WTC11 (cell line): ENCODE results near the gene CHMP1A. TPM values are rescaled to one million over a fixed set of nuclear protein-coding genes. Genes with fewer than 3 reads are reported as not detected.

ENCODE experiments used
- ATAC-seq: fragments of 200-7000 bp; cut with Tn5 transposase; 2 replicates; pipeline ENCODE4 v1.10.0; 2021; ENCODE audit warnings: mild to moderate bottlenecking, moderate library complexity
- CTCF ChIA-PET: fragments of 300-600 bp; sonication (Branson Sonifier 250); formaldehyde crosslinking; loops from one replicate; lab custom pipeline; 2021; ENCODE audit warnings: antibody characterized with exemption; lab: Charles Lee
- POLR2A ChIA-PET: fragments of 350-600 bp; sonication (Branson Sonifier 250); formaldehyde crosslinking; loops from one replicate; lab custom pipeline; 2021; ENCODE audit warnings: antibody characterized with exemption; lab: Charles Lee
- DNase-seq: peaks from one replicate; pipeline ENCODE4 v3.0.0; 2021; ENCODE audit warnings: low spot score
- H3K27ac Mint-ChIP-seq: 2 replicates; pipeline ENCODE4 v1.8.0; 2021; ENCODE audit warnings: mixed read lengths
- H3K27me3 Mint-ChIP-seq: 2 replicates; pipeline ENCODE4 v1.8.0; 2021; ENCODE audit warnings: low read depth, mild to moderate bottlenecking, moderate library complexity, mixed read lengths
- H3K36me3 Mint-ChIP-seq: 2 replicates; pipeline ENCODE4 v1.8.0; 2021; ENCODE audit warnings: mixed read lengths
- H3K4me1 Mint-ChIP-seq: 2 replicates; pipeline ENCODE4 v1.8.0; 2022; ENCODE audit warnings: mixed read lengths
- H3K4me3 Mint-ChIP-seq: 2 replicates; pipeline ENCODE4 v1.8.0; 2021; ENCODE audit warnings: mild to moderate bottlenecking, moderate library complexity, mixed read lengths
- H3K9me3 Mint-ChIP-seq: 2 replicates; pipeline ENCODE4 v1.8.0; 2021; ENCODE audit warnings: mixed read lengths
- CDX4 ChIP-seq: fragments of 250-450 bp; sonication (Bioruptor Pico); IDR thresholded peaks from 2 replicates; pipeline ENCODE4 v1.9.0; 2021; ENCODE audit warnings: moderate library complexity, mild to moderate bottlenecking, inconsistent platforms, borderline replicate concordance
- CTCF ChIP-seq: fragments of 200-600 bp; IDR thresholded peaks from 2 replicates; pipeline ENCODE4 v1.8.0; 2022; ENCODE audit warnings: antibody characterized with exemption
- E2F1 ChIP-seq: sonication (generic); formaldehyde crosslinking; IDR thresholded peaks from 2 replicates; pipeline ENCODE4 v1.8.0; 2022; ENCODE audit warnings: mild to moderate bottlenecking, missing genetic modification reagents
- ESRRA ChIP-seq: sonication (generic); formaldehyde crosslinking; IDR thresholded peaks from 2 replicates; pipeline ENCODE4 v1.8.1; 2022; ENCODE audit warnings: mild to moderate bottlenecking, missing genetic modification reagents, borderline replicate concordance
- GRHL2 ChIP-seq: fragments of 250-450 bp; sonication (Bioruptor Pico); IDR thresholded peaks from 2 replicates; pipeline ENCODE4 v1.8.0; 2022; ENCODE audit warnings: mild to moderate bottlenecking, moderate library complexity; ENCODE audit not compliant: insufficient replicate concordance, severe bottlenecking
- PRRX2 ChIP-seq: fragments of 250-450 bp; sonication (Bioruptor Pico); IDR thresholded peaks from 2 replicates; pipeline ENCODE4 v1.8.0; 2021; ENCODE audit warnings: mild to moderate bottlenecking
- SOX15 ChIP-seq: fragments of 250-450 bp; sonication (Bioruptor Pico); IDR thresholded peaks from 2 replicates; pipeline ENCODE4 v1.9.0; 2021; ENCODE audit warnings: mild to moderate bottlenecking
- TCF7 ChIP-seq: sonication (generic); formaldehyde crosslinking; IDR thresholded peaks from 2 replicates; pipeline ENCODE4 v1.8.0; 2022; ENCODE audit warnings: mild to moderate bottlenecking, low read depth, missing genetic modification reagents, moderate library complexity
- TP53 ChIP-seq: sonication (generic); formaldehyde crosslinking; IDR thresholded peaks from 2 replicates; pipeline ENCODE4 v1.8.1; 2023; ENCODE audit warnings: mild to moderate bottlenecking, missing genetic modification reagents
- USF1 ChIP-seq: sonication (generic); formaldehyde crosslinking; IDR thresholded peaks from 2 replicates; pipeline ENCODE4 v1.8.0; 2022; ENCODE audit warnings: mild to moderate bottlenecking, missing genetic modification reagents
- ZNF138 ChIP-seq: sonication (generic); formaldehyde crosslinking; conservative IDR thresholded peaks from 2 replicates; pipeline ENCODE4 v1.8.1; 2022; ENCODE audit warnings: mild to moderate bottlenecking, moderate library complexity, missing genetic modification reagents
- ZNF219 ChIP-seq: sonication (generic); formaldehyde crosslinking; IDR thresholded peaks from 2 replicates; pipeline ENCODE4 v1.8.0; 2023; ENCODE audit warnings: missing genetic modification reagents, mild to moderate bottlenecking, borderline replicate concordance
- ZNF232 ChIP-seq: sonication (generic); formaldehyde crosslinking; IDR thresholded peaks from 2 replicates; pipeline ENCODE4 v1.8.0; 2022; ENCODE audit warnings: mild to moderate bottlenecking, missing genetic modification reagents
- ZNF263 ChIP-seq: sonication (generic); formaldehyde crosslinking; IDR thresholded peaks from 2 replicates; pipeline ENCODE4 v1.8.1; 2022; ENCODE audit warnings: low read depth, mild to moderate bottlenecking, moderate library complexity, missing genetic modification reagents
- ZNF416 ChIP-seq: fragments of 250-450 bp; sonication (Bioruptor Pico); IDR thresholded peaks from 2 replicates; pipeline ENCODE4 v1.9.0; 2021; ENCODE audit warnings: mild to moderate bottlenecking, inconsistent platforms
- ZNF423 ChIP-seq: fragments of 250-450 bp; sonication (Bioruptor Pico); IDR thresholded peaks from 2 replicates; pipeline ENCODE4 v2.1.2; 2022; ENCODE audit warnings: mild to moderate bottlenecking, moderate library complexity
- ZNF671 ChIP-seq: fragments of 250-450 bp; sonication (Bioruptor Pico); IDR thresholded peaks from 2 replicates; pipeline ENCODE4 v1.8.0; 2021; ENCODE audit warnings: mild to moderate bottlenecking
- total RNA-seq: library from RNA; stranded (reverse); gene quantifications from 3 replicates; pipeline ENCODE4 v1.2.3, GENCODE V29; 2021
- TF ChIP-seq, protein P1 (sequence below): sonication (generic); formaldehyde crosslinking; conservative IDR thresholded peaks from 2 replicates; pipeline ENCODE4 v1.8.1; 2023; ENCODE audit warnings: mild to moderate bottlenecking, low read depth, missing genetic modification reagents, moderate library complexity
- TF ChIP-seq, protein P2 (sequence below): sonication (generic); formaldehyde crosslinking; IDR thresholded peaks from 2 replicates; pipeline ENCODE4 v1.8.1; 2023; ENCODE audit warnings: mild to moderate bottlenecking, missing genetic modification reagents, moderate library complexity
- TF ChIP-seq, protein P3 (sequence below): fragments of 250-450 bp; sonication (Bioruptor Pico); conservative IDR thresholded peaks from 2 replicates; pipeline ENCODE4 v1.9.0; 2021; ENCODE audit warnings: mild to moderate bottlenecking

CHMP1A gene
- total RNA-seq, 1 experiment from 2014 or later = 76.0 TPM

DNA sequence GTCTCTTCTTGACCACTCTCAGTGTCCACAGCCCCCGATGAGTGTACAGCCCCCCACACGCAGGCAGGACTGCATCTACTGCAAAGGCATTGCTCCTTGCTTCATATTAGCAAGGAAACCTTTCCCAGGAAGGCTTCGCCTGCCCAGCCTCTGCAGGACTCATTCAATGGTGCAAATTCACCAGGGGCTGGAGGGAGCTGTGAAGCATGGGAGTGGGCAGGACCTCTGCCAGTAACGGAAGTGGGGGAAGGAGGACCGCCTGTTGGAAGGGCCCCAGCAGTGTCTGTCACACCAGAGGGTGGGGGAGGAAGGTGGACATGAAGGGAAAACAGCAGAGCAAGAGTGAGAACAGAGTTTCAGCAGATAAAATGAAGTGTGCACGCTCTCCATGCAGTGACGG, 2.6 kb upstream of the CHMP1A start:
- ChIA-PET CTCF (no interaction called here), POLR2A (no interaction called here)
- Mint-ChIP-seq H3K27ac (no peak overlapping the region), H3K9me3 (peaks cover 21% of the 10 kb centered on the region), H3K27me3 (no peaks in the 10 kb centered on the region), H3K4me1 (peaks cover 6% of the 10 kb centered on the region), H3K36me3 (peaks cover 60% of the 10 kb centered on the region), H3K4me3 (no peak overlapping the region; the same call in 1 of the 2 replicates)
- DNase-seq (no peak), ATAC-seq (no peak)
- TF ChIP-seq TCF7 (CRISPR knock-in tag) (no peak), SOX15 (CRISPR knock-in tag) (no peak), E2F1 (no peak), ESRRA (CRISPR knock-in tag) (no peak), GRHL2 (CRISPR knock-in tag) (no peak), ZNF232 (no peak), ZNF423 (CRISPR knock-in tag) (no peak), ZNF219 (CRISPR knock-in tag) (no peak), PRRX2 (CRISPR knock-in tag) (no peak), USF1 (CRISPR knock-in tag) (no peak), ZNF416 (CRISPR knock-in tag) (no peak), ZNF138 (CRISPR knock-in tag) (no peak), CTCF (no peak), TP53 (CRISPR knock-in tag) (no peak), CDX4 (CRISPR knock-in tag) (no peak), ZNF263 (no peak), ZNF671 (CRISPR knock-in tag) (no peak)
- TF ChIP-seq, protein P1, sequence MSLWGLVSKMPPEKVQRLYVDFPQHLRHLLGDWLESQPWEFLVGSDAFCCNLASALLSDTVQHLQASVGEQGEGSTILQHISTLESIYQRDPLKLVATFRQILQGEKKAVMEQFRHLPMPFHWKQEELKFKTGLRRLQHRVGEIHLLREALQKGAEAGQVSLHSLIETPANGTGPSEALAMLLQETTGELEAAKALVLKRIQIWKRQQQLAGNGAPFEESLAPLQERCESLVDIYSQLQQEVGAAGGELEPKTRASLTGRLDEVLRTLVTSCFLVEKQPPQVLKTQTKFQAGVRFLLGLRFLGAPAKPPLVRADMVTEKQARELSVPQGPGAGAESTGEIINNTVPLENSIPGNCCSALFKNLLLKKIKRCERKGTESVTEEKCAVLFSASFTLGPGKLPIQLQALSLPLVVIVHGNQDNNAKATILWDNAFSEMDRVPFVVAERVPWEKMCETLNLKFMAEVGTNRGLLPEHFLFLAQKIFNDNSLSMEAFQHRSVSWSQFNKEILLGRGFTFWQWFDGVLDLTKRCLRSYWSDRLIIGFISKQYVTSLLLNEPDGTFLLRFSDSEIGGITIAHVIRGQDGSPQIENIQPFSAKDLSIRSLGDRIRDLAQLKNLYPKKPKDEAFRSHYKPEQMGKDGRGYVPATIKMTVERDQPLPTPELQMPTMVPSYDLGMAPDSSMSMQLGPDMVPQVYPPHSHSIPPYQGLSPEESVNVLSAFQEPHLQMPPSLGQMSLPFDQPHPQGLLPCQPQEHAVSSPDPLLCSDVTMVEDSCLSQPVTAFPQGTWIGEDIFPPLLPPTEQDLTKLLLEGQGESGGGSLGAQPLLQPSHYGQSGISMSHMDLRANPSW (CRISPR knock-in tag) = no peak
- TF ChIP-seq, protein P2, sequence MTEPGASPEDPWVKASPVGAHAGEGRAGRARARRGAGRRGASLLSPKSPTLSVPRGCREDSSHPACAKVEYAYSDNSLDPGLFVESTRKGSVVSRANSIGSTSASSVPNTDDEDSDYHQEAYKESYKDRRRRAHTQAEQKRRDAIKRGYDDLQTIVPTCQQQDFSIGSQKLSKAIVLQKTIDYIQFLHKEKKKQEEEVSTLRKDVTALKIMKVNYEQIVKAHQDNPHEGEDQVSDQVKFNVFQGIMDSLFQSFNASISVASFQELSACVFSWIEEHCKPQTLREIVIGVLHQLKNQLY (CRISPR knock-in tag) = no peak
- TF ChIP-seq, protein P3, sequence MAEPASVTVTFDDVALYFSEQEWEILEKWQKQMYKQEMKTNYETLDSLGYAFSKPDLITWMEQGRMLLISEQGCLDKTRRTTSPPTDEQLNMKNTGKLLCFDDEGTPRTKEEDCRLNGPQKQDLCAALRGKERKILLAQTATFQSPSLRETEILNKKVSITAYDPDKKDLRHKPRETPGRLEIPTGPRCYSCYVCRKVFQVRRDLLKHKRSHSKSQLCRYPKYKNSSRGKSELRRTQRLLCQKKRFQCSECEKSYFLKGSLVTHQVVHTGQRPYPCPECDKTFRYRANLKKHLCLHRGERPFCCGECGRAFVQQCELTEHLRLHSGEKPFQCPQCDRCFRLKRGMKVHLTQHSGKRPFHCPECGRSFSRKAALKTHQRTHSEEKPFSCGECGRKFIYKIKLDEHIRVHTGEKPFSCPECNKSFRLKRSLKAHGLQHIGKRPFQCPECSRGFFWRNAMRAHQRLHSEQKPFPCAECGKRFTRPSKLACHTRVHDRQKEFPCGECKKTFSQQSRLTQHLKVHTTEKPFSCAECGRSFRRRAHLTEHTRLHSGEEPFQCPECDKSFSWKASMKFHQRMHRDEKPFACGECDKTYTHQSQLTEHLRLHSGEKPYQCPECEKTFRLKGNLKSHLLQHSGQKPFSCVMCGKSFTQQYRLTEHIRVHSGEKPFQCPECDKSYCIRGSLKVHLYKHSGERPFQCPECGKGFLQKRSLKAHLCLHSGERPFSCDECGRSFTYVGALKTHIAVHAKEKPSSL = no peak
